Right atrium auricular region (tissue), 2 donors: ENCODE measurements around the gene ADARB2. TPM values are rescaled to one million over a fixed set of nuclear protein-coding genes. Genes with fewer than 3 reads are reported as not detected.

Source experiments
- DNase-seq: peaks from one replicate; pipeline ENCODE4 v3.0.0-alpha.2; 2019; ENCODE audit warnings: low spot score
- H3K27ac ChIP-seq, 2 donors: fragments of 200-600 bp; sonication (generic); 1 replicate in 1 of 2; 2 replicates in 1 of 2; pipeline ENCODE4 v1.5.1; 2016 to 2019
- H3K27me3 ChIP-seq, 2 donors: fragments of 200-600 bp; sonication (generic); one replicate each; pipeline versions ENCODE4 v1.5.1 to v1.6.0; 2017 to 2019
- H3K36me3 ChIP-seq: fragments of 200-600 bp; sonication (generic); one replicate; pipeline ENCODE4 v1.5.1; 2016
- H3K4me1 ChIP-seq, 2 donors: fragments of 200-600 bp; sonication (generic); one replicate each; pipeline versions ENCODE4 v1.5.1 to v1.6.0; 2017 to 2019
- H3K4me3 ChIP-seq, 2 donors: fragments of 200-600 bp; sonication (generic); 1 replicate in 1 of 2; 2 replicates in 1 of 2; pipeline ENCODE4 v1.5.1; 2017 to 2019; ENCODE audit warnings: mild to moderate bottlenecking in 1 of 2, moderate library complexity in 1 of 2
- H3K9me3 ChIP-seq, 2 donors: fragments of 200-600 bp; sonication (generic); one replicate each; pipeline ENCODE4 v1.5.1; 2019
- total RNA-seq, 2 donors: library from RNA; depleted of rRNA; stranded (reverse); fragments of >200 nt; gene quantifications; one replicate each; pipeline ENCODE4 v1.1.0, GENCODE V29; 2016
- TF ChIP-seq, protein P1 (sequence below), 2 donors: fragments of 200-600 bp; sonication (generic); IDR thresholded peaks; one replicate each; pipeline ENCODE4 v1.5.1; 2019; ENCODE audit warnings: antibody characterized with exemption in 2 of 2

ADARB2 gene
- total RNA-seq, 2 donors from 2014 or later = 0.33 to 0.71 TPM

DNA sequence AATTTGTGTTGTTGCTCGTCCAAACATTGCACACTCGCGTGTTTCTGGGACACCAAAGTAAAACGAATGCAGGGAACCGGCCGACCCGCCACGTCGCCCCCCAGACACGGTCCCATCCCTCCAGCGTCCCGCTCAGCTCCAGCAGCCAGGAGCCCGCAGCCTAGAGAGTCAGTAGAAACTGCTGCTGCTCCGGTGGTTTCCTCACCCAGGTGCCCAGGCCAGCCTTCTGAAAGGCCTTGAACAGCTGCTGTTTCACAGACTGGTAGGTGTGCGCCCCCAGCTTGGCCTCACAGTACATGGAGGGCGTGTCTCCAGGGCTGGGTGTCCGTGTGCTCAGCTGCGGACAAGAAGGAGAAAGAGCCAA, 554.3 kb downstream of the ADARB2 start:
- Histone ChIP-seq H3K9me3 (no peaks in the 10 kb centered on the region), H3K4me1 (no peaks in the 10 kb centered on the region), H3K36me3 (no peaks in the 10 kb centered on the region), H3K27me3 (no peaks in the 10 kb centered on the region), H3K27ac (no peak overlapping the region), H3K4me3 (no peak overlapping the region)
- no peak for DNase-seq
- TF ChIP-seq, protein P1, sequence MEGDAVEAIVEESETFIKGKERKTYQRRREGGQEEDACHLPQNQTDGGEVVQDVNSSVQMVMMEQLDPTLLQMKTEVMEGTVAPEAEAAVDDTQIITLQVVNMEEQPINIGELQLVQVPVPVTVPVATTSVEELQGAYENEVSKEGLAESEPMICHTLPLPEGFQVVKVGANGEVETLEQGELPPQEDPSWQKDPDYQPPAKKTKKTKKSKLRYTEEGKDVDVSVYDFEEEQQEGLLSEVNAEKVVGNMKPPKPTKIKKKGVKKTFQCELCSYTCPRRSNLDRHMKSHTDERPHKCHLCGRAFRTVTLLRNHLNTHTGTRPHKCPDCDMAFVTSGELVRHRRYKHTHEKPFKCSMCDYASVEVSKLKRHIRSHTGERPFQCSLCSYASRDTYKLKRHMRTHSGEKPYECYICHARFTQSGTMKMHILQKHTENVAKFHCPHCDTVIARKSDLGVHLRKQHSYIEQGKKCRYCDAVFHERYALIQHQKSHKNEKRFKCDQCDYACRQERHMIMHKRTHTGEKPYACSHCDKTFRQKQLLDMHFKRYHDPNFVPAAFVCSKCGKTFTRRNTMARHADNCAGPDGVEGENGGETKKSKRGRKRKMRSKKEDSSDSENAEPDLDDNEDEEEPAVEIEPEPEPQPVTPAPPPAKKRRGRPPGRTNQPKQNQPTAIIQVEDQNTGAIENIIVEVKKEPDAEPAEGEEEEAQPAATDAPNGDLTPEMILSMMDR (IDR thresholded peaks at IDR 0.05) = no peak

DNA sequence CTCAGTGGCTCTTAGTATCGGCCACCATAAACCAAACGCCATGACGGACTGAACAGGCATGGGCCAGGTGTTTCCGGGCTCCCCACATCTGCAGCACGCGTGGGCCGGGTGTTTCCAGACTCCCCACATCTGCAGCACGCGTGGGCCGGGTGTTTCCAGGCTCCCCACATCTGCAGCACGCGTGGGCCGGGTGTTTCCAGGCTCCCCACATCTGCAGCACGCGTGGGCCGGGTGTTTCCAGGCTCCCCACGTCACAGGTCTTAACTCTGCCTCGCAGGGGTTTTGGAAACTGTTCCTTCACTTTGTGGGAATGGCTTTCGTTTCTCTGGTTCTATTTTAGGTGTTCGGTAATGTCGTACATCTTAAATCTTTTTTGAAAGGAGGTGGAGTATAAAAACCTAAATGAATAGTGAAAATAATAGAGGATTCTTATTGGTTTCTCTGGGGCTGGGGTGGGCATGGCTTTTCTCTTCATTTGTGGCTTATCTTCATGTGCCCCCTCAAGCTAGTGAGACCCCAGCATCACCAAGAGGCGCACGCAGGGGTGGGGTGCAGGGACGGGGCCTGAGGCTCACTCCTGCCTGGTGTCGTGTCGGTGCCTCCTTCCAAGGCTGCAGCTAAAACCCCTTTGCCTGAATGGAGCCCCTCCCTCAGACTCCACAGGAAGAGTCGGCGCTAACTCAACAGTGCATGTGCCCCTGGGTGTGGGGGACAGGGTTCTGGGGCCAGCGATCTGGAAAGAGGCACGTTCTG, 554.9 kb downstream of the ADARB2 start:
- Histone ChIP-seq H3K9me3 (no peaks in the 10 kb centered on the region), H3K4me1 (no peaks in the 10 kb centered on the region), H3K4me3 (no peak overlapping the region), H3K36me3 (no peaks in the 10 kb centered on the region), H3K27ac (no peak overlapping the region), H3K27me3 (no peaks in the 10 kb centered on the region)
- TF ChIP-seq, protein P1 (IDR thresholded peaks at IDR 0.05) = no peak
- no peak for DNase-seq

DNA sequence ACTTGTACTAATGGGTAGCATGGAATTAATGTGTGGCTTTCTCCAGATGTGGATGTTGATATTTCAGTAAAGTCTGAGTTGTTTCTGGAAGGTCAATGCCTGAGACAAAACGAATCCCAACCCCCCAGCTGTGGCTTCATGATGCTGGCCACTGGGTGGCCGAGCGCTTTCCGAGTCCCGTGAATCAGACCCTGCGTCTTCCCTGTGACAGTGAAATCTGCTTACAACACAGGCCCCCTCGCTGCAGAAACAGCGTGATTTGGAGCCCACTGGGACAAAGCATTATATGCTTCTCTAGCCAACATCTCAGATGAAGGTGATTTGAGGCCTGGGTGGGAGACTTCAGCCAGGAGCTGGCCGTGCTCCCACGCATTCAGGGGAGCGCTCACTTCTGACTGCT, 556.5 kb downstream of the ADARB2 start:
- DNase-seq = no peak

DNA sequence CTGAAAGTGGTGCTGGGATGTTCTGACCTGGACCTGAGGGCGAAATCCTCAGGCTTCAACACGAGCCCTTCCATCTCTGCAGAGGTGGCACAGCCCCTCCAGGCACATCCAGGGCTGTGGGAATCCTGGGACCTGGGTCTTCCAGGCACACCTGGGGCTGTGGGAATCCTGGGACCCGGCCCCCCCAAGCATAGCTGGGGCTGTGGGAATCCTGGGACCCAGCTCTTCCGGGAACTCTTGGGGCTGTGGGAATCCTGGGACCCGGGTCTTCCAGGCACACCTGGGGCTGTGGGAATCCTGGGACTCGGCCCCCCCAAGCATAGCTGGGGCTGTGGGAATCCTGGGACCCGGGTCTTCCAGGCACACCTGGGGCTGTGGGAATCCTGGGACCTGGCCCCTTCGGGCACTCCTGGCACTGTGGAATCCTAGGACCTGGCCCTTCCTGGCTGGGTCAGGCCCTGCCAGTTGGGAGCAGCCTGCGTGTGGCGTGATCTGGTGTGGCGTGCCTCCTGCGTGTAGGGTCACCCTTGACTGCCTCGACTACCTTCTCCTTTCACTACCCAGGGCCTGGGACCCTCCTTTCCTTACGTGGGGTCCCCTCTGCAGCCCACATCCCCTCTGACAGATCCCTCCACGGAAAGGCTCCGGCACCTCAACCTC, 557.1 kb downstream of the ADARB2 start:
- H3K27me3 ChIP-seq = no peaks in the 10 kb centered on the region
- no peak overlapping the region for H3K4me3 ChIP-seq
- no peaks in the 10 kb centered on the region for H3K36me3 ChIP-seq
- H3K9me3 ChIP-seq = no peaks in the 10 kb centered on the region
- no peak for DNase-seq
- no peaks in the 10 kb centered on the region for H3K4me1 ChIP-seq
- H3K27ac ChIP-seq = no peak overlapping the region
- TF ChIP-seq, protein P1 (IDR thresholded peaks at IDR 0.05) = no peak

More for the DNA sequence above, 556.5 kb downstream of the ADARB2 start:
- Histone ChIP-seq H3K27me3 (no peaks in the 10 kb centered on the region), H3K4me3 (no peak overlapping the region), H3K36me3 (no peaks in the 10 kb centered on the region), H3K4me1 (no peaks in the 10 kb centered on the region), H3K27ac (no peak overlapping the region), H3K9me3 (no peaks in the 10 kb centered on the region)
- TF ChIP-seq, protein P1 (IDR thresholded peaks at IDR 0.05) = no peak

DNA sequence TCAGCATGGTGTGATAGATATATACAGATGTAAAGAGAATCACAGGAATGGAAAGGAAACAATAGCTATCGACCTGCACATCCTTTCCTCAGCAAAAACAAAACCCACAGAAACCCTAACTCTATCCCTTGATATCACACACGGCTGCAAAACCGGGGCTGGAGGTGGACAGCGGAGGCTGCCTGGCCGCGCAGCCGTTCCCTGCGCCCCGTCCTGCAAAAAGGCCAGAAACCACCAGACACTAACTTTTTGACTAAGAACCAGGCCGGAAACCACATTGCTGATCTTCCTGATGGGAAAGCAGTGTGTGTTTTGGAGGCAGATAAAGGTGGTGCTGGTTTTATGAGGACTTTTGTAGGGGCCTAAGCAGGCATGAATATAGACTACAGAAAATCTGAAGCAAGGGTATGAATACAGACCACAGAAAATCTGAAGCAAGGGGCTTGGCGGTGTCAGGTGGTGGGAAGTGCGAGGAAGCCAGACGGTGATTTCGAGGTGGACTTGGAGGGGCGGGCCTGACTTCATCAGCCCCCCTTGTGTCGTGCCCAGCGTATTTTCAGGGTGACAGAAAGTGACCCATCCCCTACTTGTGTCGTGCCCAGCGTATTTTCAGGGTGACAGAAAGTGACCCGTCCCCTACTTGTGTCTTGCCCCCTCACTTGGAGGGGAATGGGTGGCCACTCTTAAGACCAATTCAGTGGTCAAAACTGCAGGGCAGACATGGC, 557.8 kb downstream of the ADARB2 start:
- no peak for DNase-seq
- no peaks in the 10 kb centered on the region for H3K9me3 ChIP-seq
- TF ChIP-seq, protein P1 (IDR thresholded peaks at IDR 0.05) = no peak

More for the DNA sequence above, 557.8 kb downstream of the ADARB2 start:
- H3K27me3 ChIP-seq = no peaks in the 10 kb centered on the region
- H3K36me3 ChIP-seq = no peaks in the 10 kb centered on the region
- no peaks in the 10 kb centered on the region for H3K4me1 ChIP-seq
- no peak overlapping the region for H3K4me3 ChIP-seq
- H3K27ac ChIP-seq = no peak overlapping the region
